ENCODE measurements around the gene EPB41L4B. TPM values are rescaled to one million over a fixed set of nuclear protein-coding genes. Genes with fewer than 3 reads are reported as not detected.

EPB41L4B gene
- polyA plus RNA-seq, 1 donor from 2014 or later: 4.1 TPM

GRCh38 chr9:109255394-109255793 is 65.5 kb downstream of the EPB41L4B start:
- no peaks in the 10 kb centered on the region for H3K9me3 ChIP-seq (ENCODE audit: low read length)
- no peak for TF ChIP-seq RAD21 (conservative IDR thresholded peaks at IDR 0.05)
- no peak overlapping the region for H3K9ac ChIP-seq (ENCODE audit: low read length)
- H3K79me2 ChIP-seq (replicated peaks; ENCODE audit: insufficient read depth, low read length): no peaks in the 10 kb centered on the region
- H4K20me1 ChIP-seq (ENCODE audit: insufficient read depth): no peaks in the 10 kb centered on the region
- H3K4me2 ChIP-seq (ENCODE audit: low read length): no peak overlapping the region
- no peaks in the 10 kb centered on the region for H3K36me3 ChIP-seq (ENCODE audit: insufficient read depth, low read length)
- no peak overlapping the region for H3K27ac ChIP-seq (ENCODE audit: low read length)
- no peaks in the 10 kb centered on the region for H3F3A ChIP-seq (ENCODE audit: insufficient read depth, low read length, poor library complexity, severe bottlenecking)
- H3K4me3 ChIP-seq (ENCODE audit: low read length): no peak overlapping the region
- no peaks in the 10 kb centered on the region for H3K9me2 ChIP-seq (ENCODE audit: insufficient read depth, low read length)
- H2AFZ ChIP-seq (ENCODE audit: low read depth, low read length): no peak overlapping the region
- no peaks in the 10 kb centered on the region for H3K27me3 ChIP-seq (ENCODE audit: insufficient read depth, low read depth, low read length)

- H3K9me2 ChIP-seq (ENCODE audit: insufficient read depth, low read length): no peaks in the 10 kb centered on the region
- no peaks in the 10 kb centered on the region for H3K27me3 ChIP-seq (ENCODE audit: insufficient read depth, low read depth, low read length)
- H3K9ac ChIP-seq (ENCODE audit: low read length): no peak overlapping the region
- H3K27ac ChIP-seq (ENCODE audit: low read length): no peak overlapping the region
- TF ChIP-seq TAF1 (IDR thresholded peaks at IDR 0.05; ENCODE audit: low read depth) (no peak), REST (IDR thresholded peaks at IDR 0.05; ENCODE audit: borderline replicate concordance) (no peak), SMC3 (conservative IDR thresholded peaks at IDR 0.05; ENCODE audit: poor library complexity) (no peak), EP300 (conservative IDR thresholded peaks at IDR 0.05; ENCODE audit: poor library complexity, severe bottlenecking) (no peak), RAD21 (conservative IDR thresholded peaks at IDR 0.05) (no peak), MXI1 (conservative IDR thresholded peaks at IDR 0.05; ENCODE audit: poor library complexity, severe bottlenecking) (no peak), POLR2AphosphoS5 (IDR thresholded peaks at IDR 0.05) (no peak), CTCF (IDR thresholded peaks at IDR 0.05; ENCODE audit: poor library complexity, severe bottlenecking) (no peak), EZH2 (IDR thresholded peaks at IDR 0.05; ENCODE audit: borderline replicate concordance, insufficient read depth, low read length, poor library complexity, severe bottlenecking) (no peak)
- no peaks in the 10 kb centered on the region for H3K9me3 ChIP-seq (ENCODE audit: low read length)
- H3K4me3 ChIP-seq (ENCODE audit: low read length): no peak overlapping the region
- no peaks in the 10 kb centered on the region for H3F3A ChIP-seq (ENCODE audit: insufficient read depth, low read length, poor library complexity, severe bottlenecking)
- H3K4me2 ChIP-seq (ENCODE audit: low read length): no peak overlapping the region
- H3K79me2 ChIP-seq (replicated peaks; ENCODE audit: insufficient read depth, low read length): no peaks in the 10 kb centered on the region
- H2AFZ ChIP-seq (ENCODE audit: low read depth, low read length): no peak overlapping the region
- H3K36me3 ChIP-seq (ENCODE audit: insufficient read depth, low read length): no peaks in the 10 kb centered on the region
- no peaks in the 10 kb centered on the region for H4K20me1 ChIP-seq (ENCODE audit: insufficient read depth)
Observed at GRCh38 chr9:109254317-109254716, 66.5 kb downstream of the EPB41L4B start.

Measured in neural cell (in vitro differentiated cells).